ENCODE measurements around the gene FANCF.

DNA sequence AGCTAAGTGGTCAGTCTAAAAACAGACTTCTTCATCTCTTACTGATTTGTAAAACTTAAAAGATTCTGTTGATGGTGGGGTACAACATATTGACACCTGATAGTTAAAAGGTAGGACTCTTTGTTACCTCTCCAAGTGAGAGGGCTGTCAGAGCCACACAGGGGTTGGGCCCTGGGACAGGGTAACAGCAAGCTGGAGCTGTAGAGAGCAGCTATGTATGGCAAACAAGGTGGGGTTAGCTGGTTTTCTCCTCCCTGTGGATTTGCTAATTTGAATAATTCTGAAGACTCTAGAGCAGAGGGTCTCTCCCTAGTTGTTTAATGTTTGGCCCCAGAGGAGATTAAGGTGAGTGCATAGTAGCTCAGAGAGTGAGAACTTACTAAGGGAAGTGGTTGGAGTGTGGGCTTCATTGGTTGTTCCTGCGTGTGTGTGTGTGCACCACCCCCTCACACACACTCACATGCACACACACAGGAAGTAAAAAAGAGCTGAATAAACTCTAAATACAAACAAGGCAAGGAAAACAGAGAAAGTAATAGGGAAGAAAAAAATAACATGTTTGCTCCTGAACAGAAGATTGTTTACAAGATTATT is 31.6 kb upstream of the FANCF start:
- no peak for TF ChIP-seq EZH2 (IDR thresholded peaks at IDR 0.05)
- TF ChIP-seq, protein P1, sequence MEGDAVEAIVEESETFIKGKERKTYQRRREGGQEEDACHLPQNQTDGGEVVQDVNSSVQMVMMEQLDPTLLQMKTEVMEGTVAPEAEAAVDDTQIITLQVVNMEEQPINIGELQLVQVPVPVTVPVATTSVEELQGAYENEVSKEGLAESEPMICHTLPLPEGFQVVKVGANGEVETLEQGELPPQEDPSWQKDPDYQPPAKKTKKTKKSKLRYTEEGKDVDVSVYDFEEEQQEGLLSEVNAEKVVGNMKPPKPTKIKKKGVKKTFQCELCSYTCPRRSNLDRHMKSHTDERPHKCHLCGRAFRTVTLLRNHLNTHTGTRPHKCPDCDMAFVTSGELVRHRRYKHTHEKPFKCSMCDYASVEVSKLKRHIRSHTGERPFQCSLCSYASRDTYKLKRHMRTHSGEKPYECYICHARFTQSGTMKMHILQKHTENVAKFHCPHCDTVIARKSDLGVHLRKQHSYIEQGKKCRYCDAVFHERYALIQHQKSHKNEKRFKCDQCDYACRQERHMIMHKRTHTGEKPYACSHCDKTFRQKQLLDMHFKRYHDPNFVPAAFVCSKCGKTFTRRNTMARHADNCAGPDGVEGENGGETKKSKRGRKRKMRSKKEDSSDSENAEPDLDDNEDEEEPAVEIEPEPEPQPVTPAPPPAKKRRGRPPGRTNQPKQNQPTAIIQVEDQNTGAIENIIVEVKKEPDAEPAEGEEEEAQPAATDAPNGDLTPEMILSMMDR (IDR thresholded peaks at IDR 0.05), result no peak

Measured in neural progenitor cell (in vitro differentiated cells).